Stimulated activated CD4-positive, alpha-beta T cell treated with anti-CD3 and anti-CD28 coated beads, Interleukin-2, amount 100 ng/mL, for 48 hours (primary cell): ENCODE measurements around the gene NELL1.

Experiments
- DNase-seq, 2 donors: peaks; one replicate each; pipeline ENCODE4 v3.0.0-alpha.2; 2020

Gene NELL1

DNA sequence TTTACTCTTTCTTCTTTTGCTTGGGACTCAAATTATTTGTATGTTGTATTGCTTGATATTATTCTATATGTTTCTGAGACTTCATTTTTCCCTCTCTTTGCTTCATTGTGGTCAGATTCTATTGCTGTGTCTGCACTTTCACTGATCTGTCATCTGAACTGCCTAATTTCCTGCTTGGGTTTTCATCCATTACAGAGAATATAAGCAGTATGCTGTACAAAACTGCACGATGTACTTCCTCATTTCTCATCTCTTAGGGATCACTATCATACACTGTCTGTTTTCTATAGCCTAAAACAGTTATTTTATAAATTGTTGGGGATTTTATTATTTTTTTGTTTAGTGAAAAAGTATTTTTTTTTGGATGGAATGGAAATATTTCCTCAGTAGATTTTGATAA, 786.8 kb downstream of the NELL1 start:
- no peak for DNase-seq

GRCh38 chr11:21460082-21460481, 790.7 kb downstream of the NELL1 start:
- DNase-seq = no peak

GRCh38 chr11:21461701-21462100, 792.3 kb downstream of the NELL1 start:
- no peak for DNase-seq

DNA sequence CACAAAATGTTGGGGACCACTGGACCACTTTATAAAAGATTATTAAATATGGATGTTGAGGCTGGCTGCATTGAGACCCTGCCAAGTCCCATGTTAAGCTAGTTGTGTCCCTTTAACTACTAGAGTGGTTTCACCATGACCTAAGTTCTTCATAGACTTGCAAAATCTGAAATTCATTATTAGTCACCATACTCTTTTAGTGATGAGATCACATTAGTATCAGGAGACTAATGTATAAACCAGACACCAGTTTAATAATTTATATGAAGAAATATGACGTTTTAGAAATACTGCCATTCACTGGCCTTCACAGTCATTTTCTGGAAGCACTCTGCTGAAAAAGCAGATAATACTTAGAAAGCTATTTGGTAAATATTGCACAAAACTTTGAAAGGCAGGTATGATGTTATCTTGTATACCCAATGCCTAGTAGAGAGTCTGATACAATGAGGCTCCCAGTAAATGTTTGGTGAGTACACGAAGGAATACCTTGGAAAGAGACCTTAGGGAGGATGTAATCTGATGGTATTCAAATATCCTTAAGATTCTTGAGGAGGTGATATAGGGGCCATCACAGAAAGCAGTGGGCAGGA, 795.3 kb downstream of the NELL1 start:
- no peak for DNase-seq

DNA sequence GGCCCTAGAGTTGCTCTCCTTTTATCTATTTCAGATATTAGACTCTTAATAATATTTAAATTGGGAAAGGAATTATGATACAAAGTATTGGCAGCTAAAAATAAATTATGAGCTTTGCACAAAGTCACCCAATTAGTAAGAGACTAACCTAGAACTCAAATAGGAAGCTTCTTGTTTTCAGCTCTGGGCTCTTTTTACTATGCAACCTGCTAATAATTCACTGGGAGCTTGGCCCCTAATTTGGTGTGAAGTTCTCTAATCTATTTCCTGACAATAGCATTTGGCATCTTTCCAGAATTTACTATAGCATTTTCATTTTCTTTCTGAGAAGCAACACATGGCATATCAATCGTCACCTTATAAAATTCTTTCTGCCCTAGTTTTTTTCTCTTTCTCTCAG, 795.8 kb downstream of the NELL1 start:
- no peak for DNase-seq

- DNase-seq = no peak
These were observed 796.5 kb downstream of the NELL1 start for GRCh38 chr11:21465920-21466319.

GRCh38 chr11:21470521-21470920, 801.1 kb downstream of the NELL1 start:
- no peak for DNase-seq

GRCh38 chr11:21472261-21472660, 802.9 kb downstream of the NELL1 start:
- no peak for DNase-seq

- no peak for DNase-seq
These were observed 805.1 kb downstream of the NELL1 start for GRCh38 chr11:21474529-21474928.

- DNase-seq = no peak
These were observed 805.9 kb downstream of the NELL1 start for GRCh38 chr11:21475276-21475675.

GRCh38 chr11:21476588-21476987, 807.2 kb downstream of the NELL1 start:
- DNase-seq = no peak

DNA sequence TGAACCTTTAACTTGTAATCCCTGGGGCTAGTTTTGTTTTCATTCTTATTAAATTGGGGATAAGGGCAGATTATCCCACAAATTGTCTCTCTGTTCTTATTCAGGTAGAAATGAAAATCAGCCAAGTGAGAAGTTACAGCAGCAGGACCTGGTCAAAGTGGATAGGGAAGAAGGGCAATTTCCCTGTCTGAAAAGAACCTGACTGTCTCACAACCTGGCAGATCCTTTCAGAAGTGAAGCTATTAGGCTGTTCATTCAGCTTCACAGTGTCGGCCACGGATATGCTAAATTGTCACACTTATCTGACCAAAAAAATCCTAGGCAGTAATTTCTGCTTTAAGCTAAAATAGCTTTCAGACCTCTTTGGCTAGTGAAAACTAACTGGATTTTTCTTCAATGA, 810.9 kb downstream of the NELL1 start:
- DNase-seq = no peak

DNA sequence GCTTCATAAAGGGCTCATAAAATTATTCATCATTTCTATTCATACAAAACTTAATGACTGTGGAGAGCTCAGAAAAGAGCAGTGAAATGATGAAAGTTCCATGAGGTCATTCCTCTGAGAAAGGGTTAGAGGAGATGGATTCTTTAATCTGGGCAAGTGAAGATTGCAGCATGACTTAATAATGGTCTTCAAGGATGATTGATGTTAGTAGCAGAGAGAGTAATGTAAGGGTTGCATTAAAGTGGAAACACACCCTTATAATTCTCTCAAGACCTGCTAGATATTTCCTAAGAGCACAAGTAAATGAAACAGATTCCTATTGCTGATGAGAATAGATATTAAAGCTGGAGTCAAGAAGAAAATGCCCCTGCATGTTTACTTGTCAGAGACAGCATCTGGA, 811.9 kb downstream of the NELL1 start:
- DNase-seq = no peak

DNA sequence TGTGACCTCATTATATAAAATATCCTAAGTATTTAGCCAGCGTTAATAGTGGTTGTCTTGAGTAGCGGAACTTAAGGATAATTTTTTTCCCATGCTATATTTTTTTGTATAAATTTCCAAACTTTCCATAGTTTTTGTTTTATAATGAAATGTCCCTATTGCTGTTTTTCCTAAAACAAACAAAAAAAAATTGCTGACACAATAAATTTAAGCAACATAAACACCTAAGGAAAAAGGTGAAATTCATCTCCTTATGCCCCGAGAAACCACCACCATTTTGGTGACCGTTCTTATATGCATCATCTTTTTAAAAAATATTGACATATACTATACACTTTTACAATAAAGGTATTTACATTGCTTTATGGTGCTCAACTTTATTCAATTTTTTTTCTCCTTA, 814.7 kb downstream of the NELL1 start:
- no peak for DNase-seq

- no peak for DNase-seq
These were observed 815.6 kb downstream of the NELL1 start for GRCh38 chr11:21485006-21485405.

DNA sequence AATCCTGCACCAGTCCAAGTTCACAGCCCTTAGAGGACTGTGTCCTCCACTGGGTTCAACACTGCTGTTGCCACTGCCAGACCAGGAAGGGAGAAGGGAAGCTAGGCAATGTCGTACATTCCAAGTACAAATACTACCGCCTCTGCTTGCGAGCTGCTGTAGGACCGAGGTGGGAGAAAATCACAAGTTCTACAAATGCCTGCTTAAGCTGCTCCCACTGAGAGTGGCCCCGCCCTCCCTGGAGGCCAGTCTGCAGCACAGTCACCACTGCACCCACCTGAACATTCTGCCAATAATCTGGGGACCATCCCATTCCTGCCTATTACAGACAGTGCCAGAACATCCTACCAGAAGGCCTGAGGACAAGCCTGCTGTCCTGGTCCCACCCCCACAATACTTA, 816.0 kb downstream of the NELL1 start:
- no peak for DNase-seq

GRCh38 chr11:21489416-21490115, 820.2 kb downstream of the NELL1 start:
- DNase-seq = no peak

- no peak for DNase-seq
These were observed 823.5 kb downstream of the NELL1 start for GRCh38 chr11:21492931-21493330.

DNA sequence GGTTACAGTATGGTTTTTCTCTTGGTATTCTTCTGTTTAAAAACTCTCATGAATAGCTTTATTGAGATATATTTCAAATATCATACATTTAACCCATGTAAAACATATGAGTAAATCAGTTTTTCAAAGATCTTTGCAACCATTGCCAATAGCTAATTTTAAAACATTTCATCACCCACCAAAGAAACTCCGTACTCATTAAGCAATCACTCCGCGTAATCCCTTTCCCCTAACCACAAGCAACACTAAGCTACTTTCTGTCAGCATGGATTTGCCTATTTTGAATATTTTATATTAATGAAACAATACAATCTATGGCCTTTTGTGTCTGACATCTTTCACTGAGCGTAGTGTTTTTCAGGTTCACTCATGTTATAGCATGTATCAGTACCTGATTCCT, 825.6 kb downstream of the NELL1 start:
- no peak for DNase-seq

DNA sequence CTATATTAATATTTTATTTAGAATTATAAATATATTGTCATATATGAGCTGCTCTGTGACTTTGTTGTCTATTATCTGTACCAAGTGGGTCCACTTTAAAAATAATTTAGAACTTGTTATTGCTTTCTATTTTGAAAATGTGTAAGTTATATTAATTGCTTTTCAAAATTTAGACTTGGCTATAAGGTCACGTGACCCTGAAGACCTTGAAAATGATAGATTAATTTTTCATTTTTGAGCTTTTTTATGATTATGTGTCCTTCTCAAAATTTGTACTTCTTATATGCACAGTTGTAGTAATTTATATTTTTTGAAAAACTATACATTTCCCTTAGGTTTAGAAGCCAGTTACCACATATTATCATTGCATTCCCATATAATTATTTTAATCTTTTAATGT, 826.5 kb downstream of the NELL1 start:
- DNase-seq = no peak

- no peak for DNase-seq
These were observed 831.9 kb downstream of the NELL1 start for GRCh38 chr11:21501245-21501644.

- no peak for DNase-seq
These were observed 835.7 kb downstream of the NELL1 start for GRCh38 chr11:21505070-21505469.

DNA sequence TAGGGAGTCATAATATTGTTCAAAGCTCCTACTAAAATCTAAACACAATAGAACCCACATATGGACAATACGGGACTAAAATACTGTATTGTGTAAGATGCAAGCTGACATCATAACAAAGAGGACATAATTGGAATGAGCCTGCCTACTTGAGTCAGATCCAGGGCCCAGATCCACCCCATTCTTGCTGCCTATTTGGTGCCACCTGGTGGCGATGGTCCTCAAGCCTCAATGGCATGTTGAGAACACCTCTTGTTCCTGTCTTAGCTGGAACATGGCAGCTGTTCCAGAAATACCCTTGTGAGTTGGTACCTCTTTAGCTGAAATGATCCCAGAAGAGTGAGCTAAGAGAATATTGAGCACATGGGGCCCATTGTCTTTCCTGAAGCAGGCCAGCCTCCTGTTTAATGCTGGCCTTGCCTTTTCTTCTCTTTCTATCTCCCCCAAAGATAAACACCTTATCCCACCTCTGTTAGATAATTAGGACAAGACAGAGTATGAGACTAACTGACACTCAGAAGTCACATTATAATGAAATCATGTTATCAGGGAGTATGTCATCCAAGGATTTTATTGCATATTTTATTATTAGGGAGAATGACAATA, 842.6 kb downstream of the NELL1 start:
- peak; percentile 19 to 36 for DNase-seq

DNA sequence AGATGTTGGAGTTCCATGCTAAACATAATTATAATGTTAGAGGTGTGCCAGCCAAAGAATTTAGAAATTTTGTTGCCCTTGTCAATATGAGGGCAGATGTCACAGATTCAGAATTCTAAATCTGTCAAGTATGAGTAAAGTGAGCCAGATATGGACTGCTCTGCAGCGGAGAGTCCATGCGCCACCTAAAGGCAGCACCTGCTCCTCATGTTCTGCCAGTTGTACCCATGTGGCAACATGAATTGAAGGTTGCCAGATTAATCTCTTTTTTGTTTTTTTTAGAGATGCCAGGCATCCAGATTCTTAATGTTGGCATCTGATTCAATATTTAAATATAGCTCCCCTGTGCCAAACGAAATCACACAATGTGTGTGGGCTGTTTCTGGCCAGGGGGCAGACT, 844.9 kb downstream of the NELL1 start:
- DNase-seq = no peak

- DNase-seq = no peak
These were observed 850.9 kb downstream of the NELL1 start for GRCh38 chr11:21520244-21520643.
